ENCODE data around the gene OAS2.

OAS2 gene

DNA sequence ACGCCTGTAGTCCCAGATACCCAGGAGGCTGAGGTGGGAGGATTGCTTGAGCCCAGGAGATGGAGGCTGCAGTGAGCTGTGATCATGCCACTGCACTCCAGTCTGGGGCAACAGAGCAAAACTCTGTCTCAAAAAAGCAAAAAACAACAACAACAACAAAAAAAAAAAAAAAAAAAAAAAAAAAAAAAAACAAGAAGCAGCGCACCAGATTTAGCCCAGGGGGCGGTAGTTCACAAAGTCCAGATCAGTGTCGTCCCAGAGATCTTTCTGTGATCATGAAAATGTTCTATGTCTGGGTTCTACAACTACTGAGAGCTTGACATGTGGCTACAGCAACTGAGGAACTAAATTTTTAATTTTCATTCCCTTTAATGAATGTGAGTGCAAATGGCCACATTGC lies 27.4 kb downstream of the OAS2 start:
- H3K36me3 ChIP-seq (ENCODE audit: control insufficient read depth, insufficient read depth, low read length): no peaks in the 10 kb centered on the region
- no peaks in the 10 kb centered on the region for H3K4me1 ChIP-seq (ENCODE audit: control insufficient read depth, insufficient read depth, low read length)
- H3K9ac ChIP-seq (ENCODE audit: low read depth, low read length): no peak overlapping the region
- no peak overlapping the region for H3K4me3 ChIP-seq (ENCODE audit: low read depth, low read length)
- H3K27me3 ChIP-seq (ENCODE audit: control insufficient read depth, insufficient read depth, low read length): no peaks in the 10 kb centered on the region
- no peaks in the 10 kb centered on the region for H3K9me3 ChIP-seq (ENCODE audit: control insufficient read depth, insufficient read depth, low read length)

DNA sequence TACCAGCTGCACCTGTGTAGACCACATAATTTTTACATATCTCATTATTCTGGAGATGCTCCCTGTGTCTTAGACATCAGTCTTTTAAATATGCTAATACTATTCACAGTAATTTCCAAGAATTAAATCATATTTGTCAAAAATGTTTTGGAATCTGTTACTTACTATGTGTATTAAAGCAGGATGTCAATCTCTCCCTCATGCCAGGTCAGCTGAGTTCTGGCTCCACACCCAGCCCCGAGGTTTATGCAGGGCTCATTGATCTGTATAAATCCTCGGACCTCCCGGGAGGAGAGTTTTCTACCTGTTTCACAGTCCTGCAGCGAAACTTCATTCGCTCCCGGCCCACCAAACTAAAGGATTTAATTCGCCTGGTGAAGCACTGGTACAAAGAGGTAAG lies 27.9 kb downstream of the OAS2 start:
- H3K9ac ChIP-seq (ENCODE audit: low read depth, low read length): no peak overlapping the region
- no peaks in the 10 kb centered on the region for H3K9me3 ChIP-seq (ENCODE audit: control insufficient read depth, insufficient read depth, low read length)
- no peaks in the 10 kb centered on the region for H3K27me3 ChIP-seq (ENCODE audit: control insufficient read depth, insufficient read depth, low read length)
- no peaks in the 10 kb centered on the region for H3K4me1 ChIP-seq (ENCODE audit: control insufficient read depth, insufficient read depth, low read length)
- no peaks in the 10 kb centered on the region for H3K36me3 ChIP-seq (ENCODE audit: control insufficient read depth, insufficient read depth, low read length)
- H3K4me3 ChIP-seq (ENCODE audit: low read depth, low read length): no peak overlapping the region

DNA sequence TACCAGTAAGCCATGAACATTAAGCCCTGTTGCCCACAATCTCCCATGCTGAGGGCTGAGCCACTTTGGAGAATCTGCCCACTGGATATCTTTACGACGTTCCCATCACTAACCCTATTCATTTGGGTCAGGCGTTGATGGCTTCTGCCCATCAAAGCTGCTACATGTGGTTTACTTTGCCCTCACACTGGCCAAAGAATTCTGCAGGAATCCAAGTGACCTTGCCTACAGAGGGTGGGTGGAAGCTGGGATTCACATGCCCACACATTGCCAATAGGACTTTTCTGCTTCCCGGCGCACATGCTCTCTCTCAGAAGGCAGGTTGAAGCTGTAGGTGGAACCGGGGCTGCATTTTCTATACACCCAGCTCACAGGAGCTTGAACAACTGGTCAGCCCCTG lies 28.3 kb downstream of the OAS2 start:
- H3K9me3 ChIP-seq (ENCODE audit: control insufficient read depth, insufficient read depth, low read length): no peaks in the 10 kb centered on the region
- no peak overlapping the region for H3K4me3 ChIP-seq (ENCODE audit: low read depth, low read length)
- no peak overlapping the region for H3K9ac ChIP-seq (ENCODE audit: low read depth, low read length)
- H3K27me3 ChIP-seq (ENCODE audit: control insufficient read depth, insufficient read depth, low read length): no peaks in the 10 kb centered on the region
- H3K4me1 ChIP-seq (ENCODE audit: control insufficient read depth, insufficient read depth, low read length): no peaks in the 10 kb centered on the region
- no peaks in the 10 kb centered on the region for H3K36me3 ChIP-seq (ENCODE audit: control insufficient read depth, insufficient read depth, low read length)

DNA sequence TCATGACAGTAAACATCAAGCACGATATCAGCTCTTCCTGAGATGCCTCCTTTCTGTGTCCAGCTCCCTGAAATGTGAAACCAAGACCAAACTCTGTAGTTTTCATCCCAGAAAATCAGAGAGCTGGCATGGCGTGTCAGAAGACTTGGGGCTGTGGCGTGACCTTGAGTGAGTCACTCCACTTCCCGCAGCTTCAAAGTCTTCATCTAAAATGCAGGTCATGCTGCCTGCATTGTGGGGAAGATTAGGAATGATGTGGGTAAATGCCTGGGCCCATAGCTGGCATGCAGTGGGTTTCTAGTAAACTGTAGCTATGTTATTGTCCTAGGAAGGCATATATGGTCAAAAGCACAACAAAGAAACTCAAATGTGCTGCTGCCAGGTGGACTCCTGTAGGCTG lies 28.8 kb downstream of the OAS2 start:
- no peaks in the 10 kb centered on the region for H3K9me3 ChIP-seq (ENCODE audit: control insufficient read depth, insufficient read depth, low read length)
- H3K9ac ChIP-seq (ENCODE audit: low read depth, low read length): no peak overlapping the region
- no peaks in the 10 kb centered on the region for H3K27me3 ChIP-seq (ENCODE audit: control insufficient read depth, insufficient read depth, low read length)
- H3K4me1 ChIP-seq (ENCODE audit: control insufficient read depth, insufficient read depth, low read length): no peaks in the 10 kb centered on the region
- H3K4me3 ChIP-seq (ENCODE audit: low read depth, low read length): no peak overlapping the region
- no peaks in the 10 kb centered on the region for H3K36me3 ChIP-seq (ENCODE audit: control insufficient read depth, insufficient read depth, low read length)

DNA sequence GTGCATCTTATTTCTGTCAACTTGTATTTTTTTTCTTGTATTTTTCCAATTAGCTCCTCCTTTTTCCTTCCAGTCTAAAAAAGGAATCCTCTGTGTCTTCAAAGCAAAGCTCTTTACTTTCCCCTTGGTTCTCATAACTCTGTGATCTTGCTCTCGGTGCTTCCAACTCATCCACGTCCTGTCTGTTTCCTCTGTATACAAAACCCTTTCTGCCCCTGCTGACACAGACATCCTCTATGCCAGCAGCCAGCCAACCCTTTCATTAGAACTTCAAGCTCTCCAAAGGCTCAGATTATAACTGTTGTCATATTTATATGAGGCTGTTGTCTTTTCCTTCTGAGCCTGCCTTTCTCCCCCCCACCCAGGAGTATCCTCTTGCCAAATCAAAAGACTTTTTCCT lies 32.4 kb downstream of the OAS2 start:
- no peak overlapping the region for H3K9ac ChIP-seq (ENCODE audit: low read depth, low read length)
- H3K4me1 ChIP-seq (ENCODE audit: control insufficient read depth, insufficient read depth, low read length): no peaks in the 10 kb centered on the region
- H3K36me3 ChIP-seq (ENCODE audit: control insufficient read depth, insufficient read depth, low read length): no peaks in the 10 kb centered on the region
- no peak overlapping the region for H3K4me3 ChIP-seq (ENCODE audit: low read depth, low read length)
- H3K27me3 ChIP-seq (ENCODE audit: control insufficient read depth, insufficient read depth, low read length): no peaks in the 10 kb centered on the region
- no peaks in the 10 kb centered on the region for H3K9me3 ChIP-seq (ENCODE audit: control insufficient read depth, insufficient read depth, low read length)

DNA sequence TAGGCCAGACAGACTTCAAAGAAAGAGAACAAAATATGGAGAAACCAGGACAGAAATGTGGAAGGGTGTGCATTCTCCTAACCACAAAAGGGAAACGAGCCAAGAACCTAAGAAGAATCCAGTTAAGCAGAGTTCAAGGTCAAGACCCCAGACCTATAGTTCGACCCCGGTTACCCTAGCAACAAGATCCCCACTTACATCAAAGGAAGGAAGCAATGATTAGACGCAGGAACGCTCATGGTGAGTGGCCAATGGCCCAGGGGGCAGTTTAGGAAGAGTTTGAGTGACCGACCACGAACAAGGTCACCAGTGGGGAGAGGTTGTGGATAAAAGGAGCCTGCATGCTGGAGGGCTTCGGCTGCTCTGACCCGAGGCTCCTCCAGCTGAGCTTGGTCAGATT lies 36.2 kb downstream of the OAS2 start:
- Histone ChIP-seq H3K36me3 (ENCODE audit: control insufficient read depth, insufficient read depth, low read length) (no peaks in the 10 kb centered on the region), H3K9ac (ENCODE audit: low read depth, low read length) (no peak overlapping the region), H3K27me3 (ENCODE audit: control insufficient read depth, insufficient read depth, low read length) (no peaks in the 10 kb centered on the region), H3K4me3 (ENCODE audit: low read depth, low read length) (no peak overlapping the region), H3K4me1 (ENCODE audit: control insufficient read depth, insufficient read depth, low read length) (no peaks in the 10 kb centered on the region), H3K9me3 (ENCODE audit: control insufficient read depth, insufficient read depth, low read length) (no peaks in the 10 kb centered on the region)

DNA sequence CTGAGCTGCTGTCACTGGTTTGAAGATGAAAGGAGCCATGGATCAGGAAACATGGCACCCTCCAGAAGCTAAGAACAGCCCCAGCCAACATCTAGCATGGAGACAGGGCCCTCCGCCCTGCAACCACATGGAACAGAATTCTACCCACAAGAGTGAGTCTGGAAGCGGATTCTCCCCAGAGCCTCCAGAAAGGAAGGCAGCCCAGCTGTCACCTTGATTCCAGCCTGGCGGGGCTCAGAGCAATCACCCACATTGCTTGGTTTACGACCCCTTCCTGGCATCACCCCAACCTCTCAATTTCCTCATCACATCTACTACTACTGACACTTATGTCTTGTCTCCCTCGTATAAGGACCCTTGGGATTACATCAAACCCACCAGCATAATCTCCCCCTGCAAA lies 38.5 kb downstream of the OAS2 start:
- H3K4me3 ChIP-seq (ENCODE audit: low read depth, low read length): no peak overlapping the region
- H3K9me3 ChIP-seq (ENCODE audit: control insufficient read depth, insufficient read depth, low read length): no peaks in the 10 kb centered on the region
- no peaks in the 10 kb centered on the region for H3K36me3 ChIP-seq (ENCODE audit: control insufficient read depth, insufficient read depth, low read length)
- no peaks in the 10 kb centered on the region for H3K27me3 ChIP-seq (ENCODE audit: control insufficient read depth, insufficient read depth, low read length)
- H3K9ac ChIP-seq (ENCODE audit: low read depth, low read length): no peak overlapping the region
- H3K4me1 ChIP-seq (ENCODE audit: control insufficient read depth, insufficient read depth, low read length): no peaks in the 10 kb centered on the region

DNA sequence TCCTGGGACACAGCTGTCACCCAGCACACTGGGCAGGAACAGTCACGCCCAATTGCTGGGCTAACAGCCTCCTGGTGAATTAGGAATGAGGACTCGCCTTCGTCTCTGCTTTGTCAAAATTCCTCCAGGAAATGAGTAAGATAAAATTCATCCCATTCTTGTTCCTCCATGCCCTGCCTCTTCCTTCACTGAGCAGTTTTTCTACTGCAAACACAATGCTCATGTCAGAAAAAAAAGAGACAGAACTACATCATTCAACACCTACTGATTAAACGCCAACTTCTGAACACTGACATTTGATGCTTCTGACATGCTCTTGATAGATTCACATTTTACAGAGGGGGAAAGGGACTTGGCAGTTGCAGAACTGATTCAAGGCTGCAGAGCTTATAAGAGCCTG lies 40.7 kb downstream of the OAS2 start:
- Histone ChIP-seq H3K4me1 (ENCODE audit: control insufficient read depth, insufficient read depth, low read length) (no peaks in the 10 kb centered on the region), H3K4me3 (ENCODE audit: low read depth, low read length) (no peak overlapping the region), H3K9ac (ENCODE audit: low read depth, low read length) (no peak overlapping the region), H3K9me3 (ENCODE audit: control insufficient read depth, insufficient read depth, low read length) (no peaks in the 10 kb centered on the region), H3K36me3 (ENCODE audit: control insufficient read depth, insufficient read depth, low read length) (no peaks in the 10 kb centered on the region), H3K27me3 (ENCODE audit: control insufficient read depth, insufficient read depth, low read length) (no peaks in the 10 kb centered on the region)

DNA sequence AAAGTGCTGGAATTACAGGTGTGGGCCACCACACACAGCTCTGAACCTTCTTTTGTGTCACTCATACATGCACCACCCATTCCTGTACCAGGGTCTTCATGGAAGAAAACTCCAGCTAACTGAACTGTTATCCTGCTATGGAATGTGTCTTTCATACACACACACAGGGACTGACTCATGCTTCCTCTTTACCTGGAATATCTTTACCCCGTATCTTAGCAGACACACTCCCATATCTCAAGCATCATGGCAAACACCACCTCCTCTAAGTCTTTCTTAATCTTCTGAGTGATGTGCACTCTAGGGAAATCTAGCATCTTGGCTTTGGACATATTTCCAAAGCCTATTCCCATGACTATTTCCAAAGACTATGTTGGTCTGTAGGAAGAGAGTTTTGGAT lies 43.2 kb downstream of the OAS2 start:
- H3K4me1 ChIP-seq (ENCODE audit: control insufficient read depth, insufficient read depth, low read length): no peaks in the 10 kb centered on the region
- H3K9me3 ChIP-seq (ENCODE audit: control insufficient read depth, insufficient read depth, low read length): no peaks in the 10 kb centered on the region
- no peaks in the 10 kb centered on the region for H3K27me3 ChIP-seq (ENCODE audit: control insufficient read depth, insufficient read depth, low read length)
- no peaks in the 10 kb centered on the region for H3K36me3 ChIP-seq (ENCODE audit: control insufficient read depth, insufficient read depth, low read length)
- H3K9ac ChIP-seq (ENCODE audit: low read depth, low read length): no peak overlapping the region
- H3K4me3 ChIP-seq (ENCODE audit: low read depth, low read length): no peak overlapping the region

DNA sequence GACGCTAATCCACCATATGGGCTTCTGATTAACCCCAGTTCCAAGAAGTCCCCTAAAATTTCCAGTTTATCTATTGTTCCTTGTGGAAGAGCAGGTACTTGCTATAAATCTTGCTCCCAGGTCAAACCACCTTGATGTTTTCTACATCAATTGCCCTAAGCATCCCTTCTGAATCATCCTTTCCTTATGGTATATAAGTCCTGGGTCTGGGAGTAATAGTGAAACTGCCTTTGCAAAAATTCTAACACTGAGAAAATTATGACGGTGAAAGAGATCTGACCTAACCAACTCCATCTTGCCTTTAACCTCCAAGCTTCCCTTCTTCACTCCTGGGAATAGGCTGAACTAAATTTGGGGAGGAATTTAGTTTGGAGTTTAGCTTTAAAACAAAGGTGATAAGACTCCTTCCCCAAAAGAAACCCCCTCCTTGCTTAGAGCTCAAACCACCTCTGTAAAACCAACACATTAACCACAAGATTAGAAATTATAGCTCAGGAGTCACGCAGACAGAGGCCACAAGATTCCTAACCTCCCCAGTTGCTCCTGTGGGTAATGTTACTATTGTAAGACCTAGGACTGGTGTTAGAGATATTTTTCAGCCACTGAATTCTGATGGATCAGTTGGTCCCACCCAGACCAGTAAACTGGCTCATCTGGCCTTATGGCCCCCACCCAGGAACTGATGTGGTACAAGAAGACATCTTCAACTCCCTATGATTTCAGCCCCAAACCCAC lies 44.4 kb downstream of the OAS2 start:
- Histone ChIP-seq H3K9ac (ENCODE audit: low read depth, low read length) (no peak overlapping the region), H3K36me3 (ENCODE audit: control insufficient read depth, insufficient read depth, low read length) (no peaks in the 10 kb centered on the region), H3K9me3 (ENCODE audit: control insufficient read depth, insufficient read depth, low read length) (no peaks in the 10 kb centered on the region), H3K4me3 (ENCODE audit: low read depth, low read length) (no peak overlapping the region), H3K27me3 (ENCODE audit: control insufficient read depth, insufficient read depth, low read length) (no peaks in the 10 kb centered on the region), H3K4me1 (ENCODE audit: control insufficient read depth, insufficient read depth, low read length) (no peaks in the 10 kb centered on the region)

DNA sequence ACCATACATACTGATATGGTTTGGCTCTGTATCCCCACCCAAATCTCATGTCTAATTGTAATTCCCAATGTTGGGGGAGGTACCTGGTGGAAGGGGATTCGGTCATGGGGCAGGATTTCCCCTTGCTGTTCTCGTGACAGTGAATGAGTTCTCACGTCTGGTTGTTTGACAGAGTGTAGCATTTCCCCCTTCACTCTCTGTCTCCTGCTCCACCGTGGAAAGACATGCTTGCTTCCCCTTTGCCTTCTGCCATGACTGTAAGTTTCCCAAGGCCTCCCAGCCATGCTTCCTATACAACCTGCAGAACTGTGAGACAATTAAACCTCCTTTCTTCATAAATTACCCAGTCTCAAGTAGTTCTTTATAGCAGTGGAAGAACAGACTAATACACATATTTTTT lies 49.4 kb downstream of the OAS2 start:
- H3K27me3 ChIP-seq (ENCODE audit: control insufficient read depth, insufficient read depth, low read length): no peaks in the 10 kb centered on the region
- no peak overlapping the region for H3K9ac ChIP-seq (ENCODE audit: low read depth, low read length)
- no peak overlapping the region for H3K4me3 ChIP-seq (ENCODE audit: low read depth, low read length)
- no peaks in the 10 kb centered on the region for H3K36me3 ChIP-seq (ENCODE audit: control insufficient read depth, insufficient read depth, low read length)
- no peaks in the 10 kb centered on the region for H3K9me3 ChIP-seq (ENCODE audit: control insufficient read depth, insufficient read depth, low read length)
- H3K4me1 ChIP-seq (ENCODE audit: control insufficient read depth, insufficient read depth, low read length): no peaks in the 10 kb centered on the region

DNA sequence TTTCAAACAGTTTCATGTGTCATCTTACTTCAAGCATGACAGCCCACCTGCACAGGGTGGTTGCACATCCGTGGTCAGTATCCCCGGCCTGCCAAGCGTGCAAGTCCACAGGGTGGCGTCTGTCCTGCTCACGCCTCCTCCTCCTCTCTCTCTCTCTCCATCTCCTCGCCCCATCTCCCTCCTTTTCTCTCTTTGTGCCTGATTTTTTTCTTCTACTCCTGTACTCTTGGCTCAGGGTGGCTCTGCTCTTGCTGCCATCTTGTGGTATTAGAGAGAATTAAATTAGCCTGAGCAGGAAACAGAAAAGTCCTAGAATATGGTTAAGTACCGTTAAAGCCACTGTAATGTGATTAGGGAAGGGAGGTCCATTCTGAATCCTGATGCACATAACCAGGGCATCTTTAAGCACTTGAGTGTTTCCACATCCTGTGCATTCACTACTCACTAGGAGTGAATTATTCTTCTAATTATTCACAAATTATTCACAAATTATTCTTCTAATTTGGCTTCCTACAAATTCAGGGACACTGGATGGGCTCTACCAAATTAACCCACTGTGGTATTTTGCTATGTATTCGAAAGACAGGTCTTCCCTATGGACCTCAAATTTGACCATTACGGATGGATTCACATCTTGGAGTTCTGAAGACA lies 52.7 kb downstream of the OAS2 start:
- no peaks in the 10 kb centered on the region for H3K36me3 ChIP-seq (ENCODE audit: control insufficient read depth, insufficient read depth, low read length)
- H3K4me1 ChIP-seq (ENCODE audit: control insufficient read depth, insufficient read depth, low read length): no peaks in the 10 kb centered on the region
- H3K9ac ChIP-seq (ENCODE audit: low read depth, low read length): no peak overlapping the region
- H3K27me3 ChIP-seq (ENCODE audit: control insufficient read depth, insufficient read depth, low read length): no peaks in the 10 kb centered on the region
- no peaks in the 10 kb centered on the region for H3K9me3 ChIP-seq (ENCODE audit: control insufficient read depth, insufficient read depth, low read length)
- H3K4me3 ChIP-seq (ENCODE audit: low read depth, low read length): no peak overlapping the region

Data from iPS-15b (cell line).